Left hindlimb (tissue), 1 donor: Measurements from ENCODE around the gene KDF1.

Experiments used
- DNase-seq: peaks from one replicate; pipeline ENCODE4 v3.0.0-alpha.2; 2018

KDF1 gene

DNA sequence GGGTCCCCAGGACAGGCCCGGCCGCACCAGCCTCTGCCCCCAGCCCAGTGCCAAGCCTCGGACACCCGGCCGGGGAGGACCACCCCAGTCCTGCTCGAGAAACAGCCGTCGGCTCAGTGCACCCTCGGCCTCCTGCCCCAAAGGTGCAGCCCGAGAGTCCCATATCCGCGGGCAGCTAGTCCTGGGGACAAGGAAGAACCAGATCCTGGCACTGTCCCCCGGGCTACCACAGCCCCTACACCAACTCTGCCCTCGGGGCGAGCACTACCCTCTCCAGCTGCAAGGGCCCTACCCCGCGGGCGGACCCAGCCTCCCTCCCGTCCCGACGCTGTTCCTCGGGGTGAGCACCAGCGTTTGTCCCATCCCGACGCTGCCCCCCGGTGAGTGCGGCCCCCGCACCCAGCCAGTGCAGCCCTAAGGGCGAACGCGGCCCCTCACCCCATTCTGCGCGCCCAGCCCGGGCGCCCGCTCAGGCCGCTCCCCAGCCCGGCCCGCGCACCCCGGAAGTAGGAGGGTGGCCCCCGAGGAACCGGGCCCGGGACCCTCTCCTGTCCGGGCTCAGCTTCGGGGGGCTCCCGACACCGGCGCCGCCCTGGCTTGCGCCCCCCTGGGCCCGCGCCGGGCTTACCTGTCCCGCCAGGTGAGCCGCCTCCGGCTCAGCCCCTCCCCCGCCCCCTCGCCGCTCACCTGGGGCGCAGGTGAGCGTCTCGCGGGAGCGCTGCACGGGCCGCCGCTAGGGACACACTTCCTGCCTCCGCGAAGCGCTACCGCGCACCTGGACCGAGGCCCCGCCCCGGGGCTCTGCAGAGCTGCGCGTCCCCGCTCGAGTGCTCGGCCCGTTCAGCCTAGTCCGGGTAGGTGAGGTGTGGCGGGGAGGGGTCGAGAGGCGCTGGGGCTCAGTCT is at the start of gene KDF1:
KDF1 (minus strand) TSS at position 747 of the 903 bp plus-strand sequence. CDS start 8,088 bp downstream, outside the sequence.
- no peak for DNase-seq

DNA sequence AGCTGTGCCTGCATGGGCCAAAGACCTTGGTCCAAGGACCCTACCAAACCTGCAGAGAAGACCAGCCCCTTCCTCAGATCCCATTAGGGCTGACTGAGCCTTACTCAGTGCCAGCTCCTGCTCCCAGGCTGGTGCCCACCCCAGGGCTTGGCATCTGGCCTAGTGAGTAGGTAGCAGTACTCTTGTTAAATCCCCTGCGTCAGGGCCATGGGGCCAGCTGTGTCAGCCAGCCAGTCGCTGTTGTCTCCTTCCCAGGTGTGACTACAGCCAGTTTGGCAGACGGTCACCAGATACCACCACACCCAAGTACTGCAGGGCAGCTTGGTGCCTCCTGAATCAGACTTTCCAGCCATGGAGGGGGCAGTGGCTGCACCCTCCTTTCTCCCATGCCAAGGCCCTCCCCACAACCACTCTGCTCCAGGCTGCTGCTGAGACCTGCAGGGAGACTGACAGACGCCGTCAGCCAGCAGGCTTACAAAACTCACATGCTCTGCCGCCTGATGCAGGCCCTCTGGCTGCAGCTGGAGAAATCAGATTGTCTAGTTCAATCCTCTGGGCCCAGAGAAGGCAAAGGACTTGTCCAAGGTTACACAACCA is 49.4 kb upstream of the KDF1 start:
- peak; percentile 44 for DNase-seq

DNA sequence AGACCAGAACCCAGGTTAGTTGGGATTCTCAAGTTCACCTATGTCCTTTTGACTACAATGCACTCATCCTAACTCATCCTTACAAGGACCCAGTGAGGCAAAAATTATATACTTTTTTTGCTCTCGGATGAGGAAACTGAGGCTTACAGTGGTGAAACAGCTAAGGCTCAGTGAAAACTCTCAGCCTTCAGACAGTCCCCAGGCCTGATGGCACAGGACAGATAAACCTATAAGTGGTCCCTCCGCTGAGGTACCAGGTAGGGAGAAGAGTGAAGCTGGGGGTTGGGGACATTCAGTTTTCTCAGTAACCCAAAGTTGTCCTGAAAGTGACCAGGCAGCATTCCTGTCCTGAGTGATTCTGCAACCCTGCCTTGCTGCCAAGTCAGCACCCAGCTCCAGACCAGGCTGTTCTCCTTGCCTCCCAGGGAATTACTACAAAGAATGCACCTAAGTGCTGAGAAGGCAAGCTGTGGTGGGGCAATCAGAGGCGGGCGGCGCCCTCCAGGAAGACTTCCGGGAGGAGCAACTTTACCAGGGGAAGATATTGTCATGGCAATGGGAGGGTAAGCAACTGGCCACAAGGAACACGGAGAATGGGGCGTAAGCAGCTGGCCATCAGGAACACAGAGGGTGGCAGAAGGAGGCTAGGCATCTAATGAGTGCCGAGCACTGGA is 47.8 kb upstream of the KDF1 start:
- no peak for DNase-seq

DNA sequence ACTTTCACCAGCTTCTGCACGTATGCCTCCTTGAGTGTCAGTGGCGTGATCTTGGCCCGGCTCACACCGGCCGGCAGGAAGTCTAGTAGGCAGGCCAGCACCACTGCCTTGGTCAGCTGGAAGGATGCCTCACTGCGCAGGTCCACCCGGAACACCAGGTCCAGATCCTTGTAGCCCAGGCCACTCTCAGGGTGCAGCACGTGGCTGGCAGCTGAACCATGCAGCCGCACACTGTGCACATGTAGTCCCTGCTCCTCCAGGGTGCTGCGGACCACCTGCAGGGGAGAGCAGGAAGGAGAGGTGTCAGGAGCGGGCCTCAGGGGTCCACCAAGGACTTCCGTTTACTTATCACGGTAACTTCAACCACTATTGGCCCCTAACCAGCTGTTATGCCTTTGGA is 46.4 kb upstream of the KDF1 start:
- no peak for DNase-seq

- no peak for DNase-seq
Measured at GRCh38 chr1:27005648-27006496, 45.6 kb upstream of the KDF1 start.

DNA sequence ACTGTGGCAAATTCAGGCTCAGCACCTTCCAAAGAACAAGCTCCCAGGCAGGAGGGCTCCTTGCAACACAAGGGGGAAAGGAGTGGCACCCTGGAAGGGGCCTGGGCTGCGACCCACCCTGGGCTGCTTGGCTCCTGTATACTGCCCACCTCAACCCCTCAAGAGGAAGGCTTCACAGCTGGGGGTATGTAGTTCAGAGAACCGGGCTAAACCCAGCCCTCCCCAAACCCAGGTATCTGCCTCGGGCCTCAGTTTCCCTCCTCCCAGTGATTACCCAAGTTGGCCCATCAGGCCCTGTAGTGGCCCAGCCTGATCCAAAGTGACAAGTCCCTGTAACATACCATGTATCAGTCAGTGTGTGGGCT is 44.9 kb upstream of the KDF1 start:
- no peak for DNase-seq

GRCh38 chr1:27004471-27005165 is 44.4 kb upstream of the KDF1 start:
- no peak for DNase-seq

GRCh38 chr1:27003745-27004470 is 43.6 kb upstream of the KDF1 start:
- DNase-seq = no peak

DNA sequence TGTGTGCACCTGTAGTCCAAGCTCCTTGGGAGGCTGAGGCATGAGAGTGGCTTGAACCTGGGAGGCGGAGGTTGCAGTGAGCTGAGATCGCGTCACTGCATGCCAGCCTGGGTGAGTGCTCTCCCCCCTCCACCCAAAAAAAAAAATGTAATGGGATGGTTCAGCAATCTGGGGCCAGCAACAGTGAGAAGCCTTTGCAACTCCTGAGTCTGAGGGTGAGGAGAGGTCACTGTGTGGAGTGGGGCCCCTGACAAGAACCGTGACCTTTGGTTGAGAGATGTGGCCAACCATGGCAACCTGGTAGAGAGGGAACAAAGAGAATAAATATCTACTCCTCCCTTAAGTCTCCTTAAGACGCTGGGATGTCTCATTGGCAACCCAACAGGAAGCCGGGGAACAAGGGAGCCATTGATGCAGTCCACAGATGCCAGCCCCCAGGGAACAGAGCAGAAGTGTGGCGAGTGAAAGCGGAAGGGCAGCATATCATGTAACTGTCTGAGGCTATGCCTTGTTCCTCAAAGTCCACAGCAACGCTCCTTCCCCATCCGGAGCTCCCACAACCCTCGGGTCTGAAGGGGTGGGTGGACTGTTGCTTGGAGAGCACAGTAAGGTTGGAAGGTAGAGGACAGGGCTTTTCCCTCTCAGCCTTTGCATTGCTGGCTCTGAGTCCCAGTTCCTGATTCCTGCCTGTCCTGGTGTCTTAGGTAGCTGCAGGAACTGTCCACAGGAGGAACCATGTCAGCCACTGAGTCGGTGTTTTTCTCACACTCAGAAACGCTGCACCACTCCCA is 41.5 kb upstream of the KDF1 start:
- DNase-seq = peak; percentile 52

DNA sequence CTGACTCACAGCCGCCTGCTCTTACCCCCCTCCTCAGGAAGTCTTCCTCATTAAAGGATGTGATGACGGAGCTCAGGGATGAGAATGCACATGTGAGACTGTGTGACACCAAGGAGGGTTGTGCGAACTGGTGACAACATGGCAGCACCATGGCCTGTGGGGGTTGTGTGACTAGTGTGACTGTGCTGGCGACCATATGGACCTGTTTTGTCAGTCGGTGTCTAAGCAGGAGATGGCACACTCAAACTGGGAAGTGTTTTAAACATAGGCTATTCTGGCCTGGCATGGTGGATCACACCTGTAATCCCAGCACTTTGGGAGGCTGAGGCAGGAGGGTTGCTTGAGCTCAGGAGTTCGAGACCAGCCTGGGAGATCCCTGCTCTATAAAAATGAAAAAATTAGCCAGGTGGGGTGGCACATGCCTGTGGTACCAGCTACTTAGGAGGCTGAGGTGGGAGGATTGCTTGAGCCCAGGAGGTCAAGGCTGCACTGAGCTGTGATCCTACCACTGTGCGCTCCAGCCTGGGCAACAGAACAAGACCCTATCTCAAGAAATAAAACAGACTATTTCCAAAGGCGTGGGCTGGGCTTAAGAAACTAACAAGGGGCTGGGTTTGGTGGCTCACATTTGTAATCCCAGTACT is 40.7 kb upstream of the KDF1 start:
- DNase-seq = no peak

- no peak for DNase-seq
Measured at GRCh38 chr1:27000090-27000816, 40.0 kb upstream of the KDF1 start.

GRCh38 chr1:26999440-26999987 is 39.2 kb upstream of the KDF1 start:
- peak; percentile 54 for DNase-seq

DNA sequence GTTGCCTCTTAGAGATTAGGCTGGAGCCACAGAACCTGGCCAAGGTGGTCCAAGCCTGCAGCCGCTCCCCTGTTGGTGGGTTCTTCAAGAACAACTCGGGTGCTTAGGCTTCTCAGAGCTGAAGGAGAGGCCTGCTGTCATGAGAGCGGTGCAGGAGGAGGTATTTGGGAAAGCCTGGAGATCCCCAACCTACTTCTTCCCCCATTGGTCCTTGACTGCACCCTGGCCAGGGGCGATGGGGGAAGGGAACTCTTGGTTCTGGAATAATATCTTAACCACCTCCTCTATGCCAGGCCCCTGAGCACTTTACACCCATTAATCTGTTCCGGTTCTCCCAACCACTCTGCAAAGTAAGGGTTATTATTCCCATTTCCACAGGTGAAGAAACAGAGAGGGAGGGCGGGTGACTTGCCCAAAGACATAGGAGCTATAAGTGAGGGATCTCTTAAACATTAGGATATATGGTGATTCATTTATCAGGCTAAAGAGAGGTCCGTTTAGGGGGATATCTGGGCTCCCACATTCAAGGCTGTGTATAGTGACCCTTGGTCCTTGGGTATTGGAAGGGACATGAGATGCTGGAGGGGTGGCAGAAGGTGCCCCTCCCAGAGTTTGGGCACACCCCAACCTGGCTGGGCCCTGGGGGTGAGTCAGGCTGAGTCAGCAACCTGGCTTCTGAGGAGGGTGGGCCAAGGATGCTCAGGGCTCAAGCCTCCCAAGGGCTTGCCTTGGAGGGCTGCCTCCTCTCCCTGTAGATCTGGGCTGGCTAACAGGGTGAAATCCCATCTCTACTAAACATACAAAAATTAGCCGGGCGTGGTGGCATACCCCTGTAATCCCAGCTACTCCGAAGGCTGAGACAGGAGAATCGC is 38.4 kb upstream of the KDF1 start:
- no peak for DNase-seq

- DNase-seq = no peak
Measured at GRCh38 chr1:26996665-26997064, 36.4 kb upstream of the KDF1 start.

DNA sequence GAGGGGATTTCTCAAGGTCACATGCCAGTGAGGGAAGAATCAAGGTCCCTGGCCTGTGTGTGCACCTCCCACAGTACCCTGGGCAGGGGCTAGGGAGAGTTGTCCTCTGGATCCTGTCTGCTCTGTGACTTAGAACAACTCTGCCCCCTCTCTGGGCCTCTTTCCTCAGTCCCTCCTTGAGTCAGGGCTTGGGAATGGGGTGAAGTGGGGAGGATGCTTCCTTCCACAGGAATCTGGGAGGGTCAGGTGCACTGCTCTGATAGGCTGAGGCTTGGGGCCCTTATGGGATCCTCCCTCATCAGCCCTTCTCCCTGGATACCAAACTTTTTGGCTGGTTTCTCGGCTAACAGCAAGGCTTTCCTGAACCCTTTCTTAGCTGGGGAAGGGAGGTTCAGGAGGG is 35.8 kb upstream of the KDF1 start:
- DNase-seq = no peak

DNA sequence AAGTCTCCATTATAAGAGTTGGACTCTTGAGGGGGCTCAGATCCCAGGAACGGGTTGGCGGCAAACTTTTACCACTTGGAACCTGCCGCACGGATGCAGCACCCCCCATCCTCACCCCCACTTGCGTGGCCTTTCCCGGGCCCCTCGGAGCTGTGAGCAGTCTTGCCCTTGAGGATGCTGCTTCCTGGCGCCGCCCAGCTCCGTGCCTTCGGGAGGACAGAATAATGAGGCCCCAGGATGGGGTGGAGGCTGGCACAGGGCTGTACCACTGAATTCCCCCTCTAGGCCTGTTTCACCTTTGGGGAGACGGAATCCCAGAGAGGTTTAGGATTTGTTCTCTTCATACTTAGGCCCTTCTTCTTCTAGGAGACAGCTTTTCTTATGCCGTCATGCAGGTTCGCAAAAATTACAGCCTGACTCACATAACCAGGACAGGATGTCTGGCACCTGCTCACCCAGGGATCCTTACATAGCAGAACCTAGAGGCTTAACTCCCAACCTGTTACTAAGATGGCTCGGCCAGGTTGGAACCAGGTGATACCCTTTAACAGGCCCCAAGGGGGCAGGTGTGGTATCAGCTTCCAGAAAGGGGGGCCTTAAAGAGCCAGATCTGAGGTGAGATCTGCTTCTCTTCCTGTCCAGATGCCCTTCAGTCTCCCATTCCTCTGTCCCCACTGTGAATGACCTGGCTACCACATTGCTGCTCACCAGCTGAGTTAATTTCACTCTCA is 34.7 kb upstream of the KDF1 start:
- DNase-seq = no peak

- DNase-seq = peak; percentile 61
Measured at GRCh38 chr1:26994020-26994786, 33.9 kb upstream of the KDF1 start.
